ENCODE data around the gene LAMA3.

DNA sequence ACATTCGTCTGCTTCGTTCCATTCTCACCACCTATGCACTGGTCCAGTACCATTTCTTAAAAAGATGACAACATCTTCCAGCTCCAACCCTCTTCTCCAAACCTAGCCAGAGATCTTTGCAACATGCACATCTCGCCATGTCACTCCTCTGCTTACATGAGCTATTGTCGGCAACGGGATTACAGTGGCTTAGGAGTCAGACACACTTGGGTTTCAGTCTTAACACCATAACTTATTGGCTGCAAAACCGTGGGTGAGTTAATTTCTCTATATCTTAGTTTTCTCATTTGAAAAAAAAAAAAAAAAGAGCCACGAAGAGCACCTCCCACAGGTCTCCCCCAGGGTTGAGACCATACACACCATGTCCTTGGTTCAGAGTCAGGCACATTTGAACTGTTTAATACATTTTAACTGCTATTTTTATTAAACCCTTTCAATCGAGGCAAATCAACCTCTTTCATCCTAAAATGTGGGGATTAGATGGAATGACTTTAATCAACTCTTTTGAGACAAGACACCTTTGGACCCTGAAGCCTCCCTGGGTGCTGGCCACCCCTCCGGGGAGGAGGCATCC, 27.4 kb upstream of the LAMA3 start:
- TF ChIP-seq, protein P1, sequence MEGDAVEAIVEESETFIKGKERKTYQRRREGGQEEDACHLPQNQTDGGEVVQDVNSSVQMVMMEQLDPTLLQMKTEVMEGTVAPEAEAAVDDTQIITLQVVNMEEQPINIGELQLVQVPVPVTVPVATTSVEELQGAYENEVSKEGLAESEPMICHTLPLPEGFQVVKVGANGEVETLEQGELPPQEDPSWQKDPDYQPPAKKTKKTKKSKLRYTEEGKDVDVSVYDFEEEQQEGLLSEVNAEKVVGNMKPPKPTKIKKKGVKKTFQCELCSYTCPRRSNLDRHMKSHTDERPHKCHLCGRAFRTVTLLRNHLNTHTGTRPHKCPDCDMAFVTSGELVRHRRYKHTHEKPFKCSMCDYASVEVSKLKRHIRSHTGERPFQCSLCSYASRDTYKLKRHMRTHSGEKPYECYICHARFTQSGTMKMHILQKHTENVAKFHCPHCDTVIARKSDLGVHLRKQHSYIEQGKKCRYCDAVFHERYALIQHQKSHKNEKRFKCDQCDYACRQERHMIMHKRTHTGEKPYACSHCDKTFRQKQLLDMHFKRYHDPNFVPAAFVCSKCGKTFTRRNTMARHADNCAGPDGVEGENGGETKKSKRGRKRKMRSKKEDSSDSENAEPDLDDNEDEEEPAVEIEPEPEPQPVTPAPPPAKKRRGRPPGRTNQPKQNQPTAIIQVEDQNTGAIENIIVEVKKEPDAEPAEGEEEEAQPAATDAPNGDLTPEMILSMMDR (conservative IDR thresholded peaks at IDR 0.05 in 1 of 2, IDR thresholded peaks at IDR 0.05 in 1 of 2; ENCODE audit: extremely low read depth in 1 of 2, insufficient read depth in 1 of 2, low read depth in 1 of 2, low read length in 2 of 2) = no peak
- no peak for TF ChIP-seq EZH2 (IDR thresholded peaks at IDR 0.05; ENCODE audit: borderline replicate concordance, low read length)

Measured in mammary epithelial cell (primary cell).